ENCODE measurements around the gene KIF13A. TPM values are rescaled to one million over a fixed set of nuclear protein-coding genes. Genes with fewer than 3 reads are reported as not detected.
"Not testable (repeated sequence)": the region's sequence is repeated elsewhere in the genome, so short reads cannot be mapped to it uniquely, and the experiment has no call there.

KIF13A gene
- total RNA-seq, 3 donors from 2014 or later (not counting 1 experiment from before 2014, with no cell fraction given): 15.0 to 26.4 (median 19.5) TPM

- no peak for ATAC-seq
- Histone ChIP-seq H3K9me3 (ENCODE audit: control insufficient read depth, insufficient read depth, low read length) (peaks cover 9% of the 10 kb centered on the region), H3K36me3 (ENCODE audit: control insufficient read depth, insufficient read depth, low read length) (no peaks in the 10 kb centered on the region), H3K4me3 (ENCODE audit: low read length) (no peak overlapping the region), H3K4me1 (ENCODE audit: control insufficient read depth, insufficient read depth, low read length) (no peaks in the 10 kb centered on the region), H3K27ac (ENCODE audit: low read length) (no peak overlapping the region), H3K27me3 (ENCODE audit: control insufficient read depth, insufficient read depth, low read length) (no peaks in the 10 kb centered on the region)
- Mint-ChIP-seq H3K27ac (no peak overlapping the region), H3K27me3 (ENCODE audit: low read depth in 2 of 2) (no peaks in the 10 kb centered on the region), H3K4me3 (no peak overlapping the region), H3K36me3 (peaks cover 12% of the 10 kb centered on the region), H3K4me1 (no peaks in the 10 kb centered on the region), H3K9me3 (peaks cover 2 to 7% of the 10 kb centered on the region in 2 donors)
- intact Hi-C loops (cut with micrococcal nuclease): no loop called here
- DNase-seq: no peak
- WGBS (ENCODE audit: insufficient coverage): 87% methylated on average over 2 of the region's 3 CpGs
- TF ChIP-seq, protein P1, sequence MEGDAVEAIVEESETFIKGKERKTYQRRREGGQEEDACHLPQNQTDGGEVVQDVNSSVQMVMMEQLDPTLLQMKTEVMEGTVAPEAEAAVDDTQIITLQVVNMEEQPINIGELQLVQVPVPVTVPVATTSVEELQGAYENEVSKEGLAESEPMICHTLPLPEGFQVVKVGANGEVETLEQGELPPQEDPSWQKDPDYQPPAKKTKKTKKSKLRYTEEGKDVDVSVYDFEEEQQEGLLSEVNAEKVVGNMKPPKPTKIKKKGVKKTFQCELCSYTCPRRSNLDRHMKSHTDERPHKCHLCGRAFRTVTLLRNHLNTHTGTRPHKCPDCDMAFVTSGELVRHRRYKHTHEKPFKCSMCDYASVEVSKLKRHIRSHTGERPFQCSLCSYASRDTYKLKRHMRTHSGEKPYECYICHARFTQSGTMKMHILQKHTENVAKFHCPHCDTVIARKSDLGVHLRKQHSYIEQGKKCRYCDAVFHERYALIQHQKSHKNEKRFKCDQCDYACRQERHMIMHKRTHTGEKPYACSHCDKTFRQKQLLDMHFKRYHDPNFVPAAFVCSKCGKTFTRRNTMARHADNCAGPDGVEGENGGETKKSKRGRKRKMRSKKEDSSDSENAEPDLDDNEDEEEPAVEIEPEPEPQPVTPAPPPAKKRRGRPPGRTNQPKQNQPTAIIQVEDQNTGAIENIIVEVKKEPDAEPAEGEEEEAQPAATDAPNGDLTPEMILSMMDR (IDR thresholded peaks at IDR 0.05): no peak
Measured at GRCh38 chr6:17892097-17892686, 95.2 kb downstream of the KIF13A start.

GRCh38 chr6:17890309-17890708 lies 97.1 kb downstream of the KIF13A start:
- DNase-seq (no peak), ATAC-seq (no peak)
- Mint-ChIP-seq H3K4me1 (peaks cover 6 to 7% of the 10 kb centered on the region in 2 donors), H3K4me3 (no peak overlapping the region), H3K27ac (no peak overlapping the region), H3K36me3 (peaks cover 5% of the 10 kb centered on the region), H3K9me3 (peaks cover 0 to 2% of the 10 kb centered on the region in 2 donors), H3K27me3 (ENCODE audit: low read depth in 2 of 2) (no peaks in the 10 kb centered on the region)
- Histone ChIP-seq H3K27me3 (ENCODE audit: control insufficient read depth, insufficient read depth, low read length) (no peaks in the 10 kb centered on the region), H3K4me1 (ENCODE audit: control insufficient read depth, insufficient read depth, low read length) (no peaks in the 10 kb centered on the region), H3K4me3 (ENCODE audit: low read length) (no peak overlapping the region), H3K9me3 (ENCODE audit: control insufficient read depth, insufficient read depth, low read length) (peaks cover 1% of the 10 kb centered on the region), H3K27ac (ENCODE audit: low read length) (no peak overlapping the region), H3K36me3 (ENCODE audit: control insufficient read depth, insufficient read depth, low read length) (no peaks in the 10 kb centered on the region)
- intact Hi-C loops (cut with micrococcal nuclease): no loop called here
- WGBS (ENCODE audit: insufficient coverage): 60% methylated on average over 1 of the region's 1 CpG
- TF ChIP-seq, protein P1 (IDR thresholded peaks at IDR 0.05): no peak

DNA sequence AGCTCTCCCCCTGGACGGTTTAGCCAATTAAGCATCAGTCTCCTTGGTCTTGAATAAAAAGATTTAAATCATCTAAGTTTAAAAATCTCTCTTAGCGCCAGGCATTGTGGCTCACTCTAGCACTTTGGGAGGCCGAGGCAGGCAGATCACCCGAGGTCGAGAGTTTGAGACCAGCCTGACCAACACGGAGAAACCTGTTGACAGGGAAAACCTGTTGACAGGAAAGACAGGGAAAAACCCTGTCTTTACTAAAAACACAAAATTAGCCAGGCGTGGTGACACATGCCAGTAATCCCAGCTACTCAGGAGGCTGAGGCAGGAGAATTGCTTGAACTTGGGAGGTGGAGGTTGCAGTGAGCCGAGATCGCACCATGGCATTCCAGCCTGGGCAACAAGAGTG lies 97.7 kb downstream of the KIF13A start:
- H3K9me3 Mint-ChIP-seq; H3K9me3 ChIP-seq (ENCODE audit: control insufficient read depth, insufficient read depth, low read length); H3K36me3 Mint-ChIP-seq; H3K4me1 ChIP-seq (ENCODE audit: control insufficient read depth, insufficient read depth, low read length); H3K27ac Mint-ChIP-seq; intact Hi-C loops (cut with micrococcal nuclease); H3K4me3 Mint-ChIP-seq; H3K27me3 Mint-ChIP-seq (ENCODE audit: low read depth in 2 of 2); H3K4me3 ChIP-seq (ENCODE audit: low read length); DNase-seq; H3K36me3 ChIP-seq (ENCODE audit: control insufficient read depth, insufficient read depth, low read length); H3K27ac ChIP-seq (ENCODE audit: low read length); H3K27me3 ChIP-seq (ENCODE audit: control insufficient read depth, insufficient read depth, low read length); ATAC-seq: not testable (repeated sequence)
- WGBS (ENCODE audit: insufficient coverage): 91% methylated on average over 8 of the region's 9 CpGs
- H3K4me1 Mint-ChIP-seq: peaks cover 12% of the 10 kb centered on the region in 2 donors

GRCh38 chr6:17886891-17887290 lies 100.5 kb downstream of the KIF13A start:
- H3K36me3 ChIP-seq (ENCODE audit: control insufficient read depth, insufficient read depth, low read length): no peaks in the 10 kb centered on the region
- DNase-seq (no peak), ATAC-seq (no peak)
- 100% methylated on average over 1 of the region's 1 CpG for WGBS (ENCODE audit: insufficient coverage)
- H3K4me1 Mint-ChIP-seq: peaks cover 21 to 22% of the 10 kb centered on the region in 2 donors
- no peaks in the 10 kb centered on the region for H3K9me3 ChIP-seq (ENCODE audit: control insufficient read depth, insufficient read depth, low read length)
- intact Hi-C loops (cut with micrococcal nuclease): no loop called here
- no peaks in the 10 kb centered on the region for H3K27me3 Mint-ChIP-seq (ENCODE audit: low read depth in 2 of 2)
- no peaks in the 10 kb centered on the region for H3K36me3 Mint-ChIP-seq
- H3K27ac Mint-ChIP-seq: no peak overlapping the region
- no peak overlapping the region for H3K4me3 ChIP-seq (ENCODE audit: low read length)
- no peak overlapping the region for H3K27ac ChIP-seq (ENCODE audit: low read length)
- H3K27me3 ChIP-seq (ENCODE audit: control insufficient read depth, insufficient read depth, low read length): no peaks in the 10 kb centered on the region
- H3K4me3 Mint-ChIP-seq: no peak overlapping the region
- H3K9me3 Mint-ChIP-seq: no peaks in the 10 kb centered on the region
- TF ChIP-seq, protein P1 (IDR thresholded peaks at IDR 0.05): no peak
- peaks cover 3% of the 10 kb centered on the region for H3K4me1 ChIP-seq (ENCODE audit: control insufficient read depth, insufficient read depth, low read length)

Measured in natural killer cell (primary cell).